Nephron (organoid): ENCODE measurements around the gene RRM1.
A peak's percentile ranks its signal among the peaks of the same experiment; 100 is the strongest.
"Not testable (repeated sequence)": the region's sequence is repeated elsewhere in the genome, so short reads cannot be mapped to it uniquely, and the experiment has no call there.

Experiments
- H3K27ac Mint-ChIP-seq, 3 experiments: 2 replicates each; pipeline ENCODE4 v1.8.0; 2020; ENCODE audit warnings: mixed read lengths in 3 of 3, mild to moderate bottlenecking in 2 of 3, moderate library complexity in 1 of 3
- H3K27me3 Mint-ChIP-seq: 2 replicates; pipeline ENCODE4 v1.8.0; 2021; ENCODE audit warnings: low read depth, mild to moderate bottlenecking, moderate library complexity, mixed read lengths
- H3K36me3 Mint-ChIP-seq: 2 replicates; pipeline ENCODE4 v1.8.0; 2020; ENCODE audit warnings: low read depth, mixed read lengths
- H3K4me1 Mint-ChIP-seq: 2 replicates; pipeline ENCODE4 v1.8.0; 2020; ENCODE audit warnings: mixed read lengths
- H3K4me3 Mint-ChIP-seq, 3 experiments: 2 replicates each; pipeline ENCODE4 v1.8.0; 2020; ENCODE audit warnings: mild to moderate bottlenecking in 3 of 3, mixed read lengths in 3 of 3, moderate library complexity in 2 of 3
- H3K9me3 Mint-ChIP-seq: 2 replicates; pipeline ENCODE4 v1.8.0; 2020; ENCODE audit warnings: mixed read lengths
- CTCF ChIP-seq, 3 experiments: fragments of 200-600 bp; sonication (generic); IDR thresholded peaks; one replicate each; pipeline ENCODE4 v1.5.0; 2021; ENCODE audit warnings: antibody characterized with exemption in 3 of 3; ENCODE audit not compliant: unreplicated experiment in 3 of 3

The RRM1 gene

GRCh38 chr11:4094348-4095291 is at the start of gene RRM1:
RRM1 (plus strand) TSS chr11:4094799; CDS start chr11:4095013, 214 bp downstream.
- Mint-ChIP-seq H3K36me3 (peaks cover 4% of the 10 kb centered on the region), H3K27ac (peak within 1 kb of the TSS; percentile 94 to 96 (median 95)), H3K4me1 (peaks cover 32% of the 10 kb centered on the region), H3K4me3 (peak within 1 kb of the TSS; percentile 97), H3K9me3 (no peaks in the 10 kb centered on the region), H3K27me3 (no peaks in the 10 kb centered on the region)
- no peak for TF ChIP-seq CTCF (IDR thresholded peaks at IDR 0.05; ENCODE audit: unreplicated experiment in 3 of 3)

DNA sequence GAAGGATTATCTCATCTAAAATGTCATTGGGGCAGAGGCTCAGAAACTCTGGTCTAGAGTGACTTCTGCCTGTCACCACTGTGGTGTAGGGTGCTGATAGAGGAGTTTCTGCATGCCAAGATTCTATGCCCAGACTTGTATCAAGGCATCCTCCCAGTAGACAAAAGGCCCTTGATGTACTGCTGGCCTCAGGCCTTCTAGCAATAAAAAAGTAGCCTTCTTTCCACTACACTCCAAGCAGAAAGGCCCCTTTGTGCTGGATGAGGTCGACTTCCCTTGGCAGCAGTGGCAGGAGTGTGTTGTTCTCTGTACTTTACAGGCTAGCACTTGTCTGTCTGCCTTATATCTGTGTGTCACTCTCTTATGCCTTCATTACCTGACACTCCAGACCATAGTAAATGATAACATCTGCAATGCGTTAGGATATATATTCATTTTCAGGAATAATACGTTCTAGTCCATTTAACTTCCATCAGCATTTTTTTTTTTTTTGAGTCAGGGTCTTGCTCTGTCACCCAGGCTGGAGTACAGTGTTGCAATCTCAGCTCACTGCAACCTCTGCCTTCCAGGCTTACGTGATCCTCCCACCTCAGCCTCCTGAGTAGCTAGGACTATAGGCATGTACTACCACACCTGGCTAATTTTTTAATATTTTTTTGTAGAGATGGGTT is 49.5 kb upstream of the RRM1 start:
- Mint-ChIP-seq H3K36me3 (no peaks in the 10 kb centered on the region), H3K27me3 (no peaks in the 10 kb centered on the region), H3K27ac (peak overlapping the region in 1 of 3 experiments; percentile 39), H3K4me3 (no peak overlapping the region), H3K9me3 (no peaks in the 10 kb centered on the region), H3K4me1 (peaks cover 6% of the 10 kb centered on the region)
- TF ChIP-seq CTCF (IDR thresholded peaks at IDR 0.05; ENCODE audit: unreplicated experiment in 3 of 3): no peak

GRCh38 chr11:4048340-4048739 is 46.3 kb upstream of the RRM1 start:
- peaks cover 8% of the 10 kb centered on the region for H3K36me3 Mint-ChIP-seq
- peaks cover 6% of the 10 kb centered on the region for H3K9me3 Mint-ChIP-seq
- TF ChIP-seq CTCF (IDR thresholded peaks at IDR 0.05; ENCODE audit: unreplicated experiment in 3 of 3): no peak

DNA sequence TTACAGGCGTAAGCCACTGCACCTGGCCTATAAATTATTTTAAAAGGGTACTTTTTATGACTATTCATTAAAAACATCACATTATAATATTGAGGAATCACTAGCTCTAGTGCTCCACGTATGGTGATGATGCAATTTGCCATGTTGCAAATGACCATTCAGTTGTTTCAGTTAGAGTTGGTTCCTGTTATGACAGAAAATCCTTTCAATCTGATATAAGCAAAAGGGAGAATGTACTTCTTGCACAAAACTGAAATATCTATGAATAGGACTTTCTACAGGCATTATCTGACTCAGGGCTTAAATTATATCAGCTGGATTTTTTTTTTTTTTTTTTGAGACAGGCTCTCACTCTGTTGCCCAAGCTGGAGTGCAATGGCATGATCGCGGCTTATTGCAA is 45.6 kb upstream of the RRM1 start:
- Mint-ChIP-seq H3K4me3 (no peak overlapping the region), H3K9me3 (peaks cover 6% of the 10 kb centered on the region), H3K27ac (no peak overlapping the region), H3K36me3 (peaks cover 8% of the 10 kb centered on the region), H3K27me3 (no peaks in the 10 kb centered on the region), H3K4me1 (peaks cover 4% of the 10 kb centered on the region)
- TF ChIP-seq CTCF (IDR thresholded peaks at IDR 0.05; ENCODE audit: unreplicated experiment in 3 of 3): no peak

More at GRCh38 chr11:4048340-4048739, 46.3 kb upstream of the RRM1 start:
- H3K27me3 Mint-ChIP-seq: no peaks in the 10 kb centered on the region
- no peak overlapping the region for H3K4me3 Mint-ChIP-seq
- peaks cover 6% of the 10 kb centered on the region for H3K4me1 Mint-ChIP-seq
- no peak overlapping the region for H3K27ac Mint-ChIP-seq

DNA sequence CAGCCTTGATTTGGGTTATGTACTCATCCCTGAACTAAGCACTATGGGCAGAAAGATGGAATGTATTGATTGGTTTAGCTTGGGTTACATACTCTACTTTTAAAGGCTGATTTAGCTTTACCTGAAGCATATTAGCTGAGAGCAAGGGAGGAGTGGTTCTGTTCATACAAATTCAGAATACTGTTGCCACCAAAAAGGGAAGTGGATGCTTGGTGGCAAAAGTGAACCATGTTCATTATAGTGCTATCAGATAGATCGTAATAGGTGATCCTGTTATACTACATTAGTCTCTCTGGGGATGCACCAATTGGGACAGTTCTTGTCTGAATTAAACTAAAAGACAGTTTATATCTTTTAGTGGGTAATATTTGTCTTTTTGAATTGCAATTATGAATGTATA is 44.5 kb upstream of the RRM1 start:
- no peak for TF ChIP-seq CTCF (IDR thresholded peaks at IDR 0.05; ENCODE audit: unreplicated experiment in 3 of 3)
- Mint-ChIP-seq H3K27me3 (no peaks in the 10 kb centered on the region), H3K36me3 (peaks cover 8% of the 10 kb centered on the region)

GRCh38 chr11:4053200-4053599 is 41.4 kb upstream of the RRM1 start:
- not testable (repeated sequence) for H3K4me1 Mint-ChIP-seq, H3K27me3 Mint-ChIP-seq, H3K4me3 Mint-ChIP-seq, H3K9me3 Mint-ChIP-seq, H3K27ac Mint-ChIP-seq
- peaks cover 11% of the 10 kb centered on the region for H3K36me3 Mint-ChIP-seq

More for the DNA sequence above, 44.5 kb upstream of the RRM1 start:
- Mint-ChIP-seq H3K4me1 (no peaks in the 10 kb centered on the region), H3K27ac (no peak overlapping the region), H3K9me3 (peaks cover 6% of the 10 kb centered on the region), H3K4me3 (no peak overlapping the region)
